ENCODE measurements around the gene LRBA.
"Not testable (repeated sequence)": the region's sequence is repeated elsewhere in the genome, so short reads cannot be mapped to it uniquely, and the experiment has no call there.

Gene LRBA

GRCh38 chr4:150543042-150543441 lies 472.0 kb downstream of the LRBA start:
- no peak for ATAC-seq
- DNase-seq: no peak
- Mint-ChIP-seq H3K9me3 (no peaks in the 10 kb centered on the region), H3K27me3 (no peaks in the 10 kb centered on the region), H3K4me3 (no peak overlapping the region), H3K27ac (no peak overlapping the region), H3K36me3 (ENCODE audit: low read depth) (peaks cover 3% of the 10 kb centered on the region), H3K4me1 (no peaks in the 10 kb centered on the region)

GRCh38 chr4:150541681-150542080 lies 473.4 kb downstream of the LRBA start:
- ATAC-seq: no peak
- H3K27me3 Mint-ChIP-seq: no peaks in the 10 kb centered on the region

GRCh38 chr4:150540959-150541360 lies 474.1 kb downstream of the LRBA start:
- Mint-ChIP-seq H3K36me3 (ENCODE audit: low read depth) (peaks cover 6% of the 10 kb centered on the region), H3K27ac (no peak overlapping the region), H3K4me3 (no peak overlapping the region), H3K27me3 (no peaks in the 10 kb centered on the region), H3K9me3 (no peaks in the 10 kb centered on the region), H3K4me1 (no peaks in the 10 kb centered on the region)
- DNase-seq: no peak
- ATAC-seq: no peak

More at GRCh38 chr4:150541681-150542080, 473.4 kb downstream of the LRBA start:
- no peak for DNase-seq
- Mint-ChIP-seq H3K4me3 (no peak overlapping the region), H3K4me1 (no peaks in the 10 kb centered on the region), H3K9me3 (no peaks in the 10 kb centered on the region), H3K36me3 (ENCODE audit: low read depth) (peaks cover 5% of the 10 kb centered on the region), H3K27ac (no peak overlapping the region)

DNA sequence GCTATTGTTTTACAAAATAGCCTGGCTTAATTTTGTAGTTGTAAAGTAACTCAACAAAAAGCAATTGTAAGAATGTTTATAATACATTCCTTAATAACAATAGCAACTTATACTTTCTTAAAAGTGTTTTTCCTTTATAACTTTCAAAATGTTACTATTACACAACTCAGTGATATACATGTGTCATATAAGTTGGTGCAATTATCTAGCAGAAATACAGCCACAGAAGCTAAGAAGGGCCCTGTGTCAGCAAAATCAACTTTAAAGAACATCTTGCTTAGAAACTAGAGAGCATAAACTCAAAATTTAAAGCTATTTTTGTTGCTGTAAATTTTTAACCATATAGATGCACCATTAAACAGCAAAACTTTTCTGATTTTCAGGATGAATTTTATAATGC lies 474.5 kb downstream of the LRBA start:
- no peaks in the 10 kb centered on the region for H3K27me3 Mint-ChIP-seq
- ATAC-seq (no peak), DNase-seq (no peak)
- H3K27ac Mint-ChIP-seq: no peak overlapping the region
- H3K9me3 Mint-ChIP-seq: no peaks in the 10 kb centered on the region
- no peaks in the 10 kb centered on the region for H3K4me1 Mint-ChIP-seq
- peaks cover 6% of the 10 kb centered on the region for H3K36me3 Mint-ChIP-seq (ENCODE audit: low read depth)
- H3K4me3 Mint-ChIP-seq: no peak overlapping the region

- not testable (repeated sequence) for DNase-seq; H3K4me3 Mint-ChIP-seq; H3K27ac Mint-ChIP-seq; H3K36me3 Mint-ChIP-seq (ENCODE audit: low read depth); ATAC-seq; H3K9me3 Mint-ChIP-seq; H3K27me3 Mint-ChIP-seq; H3K4me1 Mint-ChIP-seq
Observed at GRCh38 chr4:150537911-150538310, 477.2 kb downstream of the LRBA start.

DNA sequence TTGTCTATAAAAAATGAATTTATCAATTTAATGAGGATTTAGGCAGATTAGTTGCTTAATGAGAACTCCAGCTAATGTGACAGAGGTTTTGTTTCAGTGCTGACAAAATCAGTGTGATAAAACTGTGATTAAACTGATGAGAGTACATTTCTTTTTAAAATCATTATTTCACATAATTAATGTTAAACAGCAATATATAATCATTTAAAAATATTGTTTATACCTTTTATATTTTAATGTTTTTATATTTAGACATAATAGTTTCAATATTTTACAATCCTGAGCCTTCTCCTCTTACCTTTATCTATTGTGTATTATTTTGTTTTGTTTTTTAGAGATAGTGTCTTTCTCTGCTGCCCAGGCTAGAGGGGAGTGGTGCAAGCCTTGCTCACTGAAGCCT lies 480.3 kb downstream of the LRBA start:
- H3K27me3 Mint-ChIP-seq: no peaks in the 10 kb centered on the region
- DNase-seq: no peak
- H3K9me3 Mint-ChIP-seq: peaks cover 3% of the 10 kb centered on the region
- peaks cover 11% of the 10 kb centered on the region for H3K36me3 Mint-ChIP-seq (ENCODE audit: low read depth)
- H3K4me1 Mint-ChIP-seq: no peaks in the 10 kb centered on the region
- no peak for ATAC-seq
- no peak overlapping the region for H3K27ac Mint-ChIP-seq
- H3K4me3 Mint-ChIP-seq: no peak overlapping the region

DNA sequence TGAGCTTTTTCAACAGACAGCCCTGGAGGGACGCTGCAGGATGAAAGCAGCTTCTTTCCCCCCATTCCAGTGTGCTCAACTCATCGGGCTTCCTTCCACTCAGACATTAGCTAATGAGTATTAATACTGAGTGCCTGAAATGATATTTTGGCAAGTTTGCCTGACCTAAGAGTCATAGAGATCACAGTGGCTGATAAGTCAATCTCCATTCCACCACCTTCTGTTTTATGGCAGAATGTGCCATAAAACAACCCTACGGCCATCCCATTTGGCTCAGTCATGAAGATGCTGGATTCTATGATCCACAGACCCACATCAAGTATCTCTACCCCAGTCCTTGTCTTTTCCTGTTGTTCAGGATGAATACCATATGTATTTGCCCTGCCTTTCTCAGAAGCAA lies 481.4 kb downstream of the LRBA start:
- H3K4me1 Mint-ChIP-seq: no peaks in the 10 kb centered on the region
- DNase-seq (no peak), ATAC-seq (no peak)
- no peaks in the 10 kb centered on the region for H3K27me3 Mint-ChIP-seq
- H3K36me3 Mint-ChIP-seq (ENCODE audit: low read depth): peaks cover 9% of the 10 kb centered on the region
- peaks cover 3% of the 10 kb centered on the region for H3K9me3 Mint-ChIP-seq
- no peak overlapping the region for H3K4me3 Mint-ChIP-seq
- no peak overlapping the region for H3K27ac Mint-ChIP-seq

- DNase-seq (no peak), ATAC-seq (no peak)
- no peak overlapping the region for H3K4me3 Mint-ChIP-seq
- peaks cover 10% of the 10 kb centered on the region for H3K36me3 Mint-ChIP-seq (ENCODE audit: low read depth)
- H3K27me3 Mint-ChIP-seq: no peaks in the 10 kb centered on the region
- H3K4me1 Mint-ChIP-seq: no peaks in the 10 kb centered on the region
- no peak overlapping the region for H3K27ac Mint-ChIP-seq
- no peaks in the 10 kb centered on the region for H3K9me3 Mint-ChIP-seq
Observed at GRCh38 chr4:150525321-150525868, 489.7 kb downstream of the LRBA start.

- no peak overlapping the region for H3K4me3 Mint-ChIP-seq
- H3K27me3 Mint-ChIP-seq: no peaks in the 10 kb centered on the region
- H3K9me3 Mint-ChIP-seq: no peaks in the 10 kb centered on the region
- peaks cover 8% of the 10 kb centered on the region for H3K36me3 Mint-ChIP-seq (ENCODE audit: low read depth)
- peaks cover 16% of the 10 kb centered on the region for H3K4me1 Mint-ChIP-seq
- H3K27ac Mint-ChIP-seq: peak overlapping the region; percentile 59
- ATAC-seq: peak; percentile 96
- DNase-seq: no peak
Observed at GRCh38 chr4:150518559-150518958, 496.5 kb downstream of the LRBA start.

DNA sequence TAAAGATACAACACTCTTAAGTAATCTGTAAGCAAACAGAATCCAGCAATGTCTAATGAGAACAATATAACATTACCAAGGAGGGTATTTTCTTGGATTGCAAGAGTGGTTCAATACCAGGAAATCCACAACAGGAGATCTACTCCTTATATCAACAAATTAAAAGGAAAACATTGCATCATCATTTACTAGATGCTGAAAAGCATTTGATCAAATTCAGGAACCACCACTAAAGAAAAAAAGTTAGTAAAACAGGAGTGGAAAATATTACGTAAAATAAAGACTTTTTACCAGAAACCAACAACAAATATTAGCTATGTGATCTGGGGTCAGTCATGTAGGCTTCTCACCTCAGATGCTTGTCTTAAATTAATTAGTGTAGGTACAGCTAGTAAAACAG lies 499.9 kb downstream of the LRBA start:
- H3K4me1 Mint-ChIP-seq: peaks cover 16% of the 10 kb centered on the region
- no peaks in the 10 kb centered on the region for H3K27me3 Mint-ChIP-seq
- peaks cover 6% of the 10 kb centered on the region for H3K9me3 Mint-ChIP-seq
- DNase-seq: no peak
- ATAC-seq: no peak
- peaks cover 16% of the 10 kb centered on the region for H3K36me3 Mint-ChIP-seq (ENCODE audit: low read depth)
- H3K27ac Mint-ChIP-seq: no peak overlapping the region
- H3K4me3 Mint-ChIP-seq: no peak overlapping the region

- H3K36me3 Mint-ChIP-seq (ENCODE audit: low read depth): peaks cover 17% of the 10 kb centered on the region
- H3K4me3 Mint-ChIP-seq: no peak overlapping the region
- no peak overlapping the region for H3K27ac Mint-ChIP-seq
- H3K9me3 Mint-ChIP-seq: peaks cover 6% of the 10 kb centered on the region
- ATAC-seq (no peak), DNase-seq (no peak)
- H3K27me3 Mint-ChIP-seq: no peaks in the 10 kb centered on the region
- H3K4me1 Mint-ChIP-seq: peaks cover 16% of the 10 kb centered on the region
Observed at GRCh38 chr4:150514709-150515108, 500.4 kb downstream of the LRBA start.

GRCh38 chr4:150510176-150510865 lies 504.8 kb downstream of the LRBA start:
- Mint-ChIP-seq H3K36me3 (ENCODE audit: low read depth) (peaks cover 31% of the 10 kb centered on the region), H3K4me1 (no peaks in the 10 kb centered on the region), H3K4me3 (no peak overlapping the region), H3K27me3 (no peaks in the 10 kb centered on the region), H3K27ac (no peak overlapping the region), H3K9me3 (peaks cover 16% of the 10 kb centered on the region)
- ATAC-seq: no peak
- DNase-seq: no peak

- H3K4me1 Mint-ChIP-seq, H3K27ac Mint-ChIP-seq, ATAC-seq, H3K27me3 Mint-ChIP-seq, H3K4me3 Mint-ChIP-seq, DNase-seq: not testable (repeated sequence)
- peaks cover 39% of the 10 kb centered on the region for H3K36me3 Mint-ChIP-seq (ENCODE audit: low read depth)
- peaks cover 16% of the 10 kb centered on the region for H3K9me3 Mint-ChIP-seq
Observed at GRCh38 chr4:150507656-150508055, 507.4 kb downstream of the LRBA start.

DNA sequence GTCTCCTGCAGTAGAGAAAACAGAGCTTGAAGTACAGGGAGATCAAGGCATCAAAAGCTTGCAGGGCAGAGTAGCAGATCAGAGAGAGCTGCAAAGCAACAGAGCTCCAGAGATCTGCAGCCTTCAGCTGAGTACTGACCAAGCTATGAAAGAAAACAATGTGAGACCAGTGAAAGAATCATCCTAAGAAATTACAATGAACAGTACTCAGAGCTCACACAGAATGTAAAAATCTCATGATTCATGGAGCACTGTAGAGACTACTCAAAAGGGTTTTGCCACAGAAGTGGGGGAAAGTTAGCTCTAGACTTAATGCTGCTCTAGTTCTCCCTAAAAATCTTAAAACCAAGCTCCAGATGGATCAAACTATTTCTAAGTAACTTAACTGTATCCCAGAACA lies 513.1 kb downstream of the LRBA start:
- DNase-seq (no peak), ATAC-seq (no peak)
- Mint-ChIP-seq H3K4me1 (peaks cover 8% of the 10 kb centered on the region), H3K27me3 (no peaks in the 10 kb centered on the region), H3K27ac (no peak overlapping the region), H3K9me3 (peaks cover 5% of the 10 kb centered on the region), H3K4me3 (no peak overlapping the region), H3K36me3 (ENCODE audit: low read depth) (peaks cover 22% of the 10 kb centered on the region)

GRCh38 chr4:150501009-150501727 lies 513.9 kb downstream of the LRBA start:
- no peak for DNase-seq

More at GRCh38 chr4:150501009-150501727, 513.9 kb downstream of the LRBA start:
- Mint-ChIP-seq H3K9me3 (peaks cover 5% of the 10 kb centered on the region), H3K27ac (no peak overlapping the region), H3K4me3 (no peak overlapping the region), H3K4me1 (peaks cover 8% of the 10 kb centered on the region), H3K27me3 (no peaks in the 10 kb centered on the region), H3K36me3 (ENCODE audit: low read depth) (peaks cover 22% of the 10 kb centered on the region)
- no peak for ATAC-seq
